ENCODE data around the gene SPINK5. TPM values are rescaled to one million over a fixed set of nuclear protein-coding genes. Genes with fewer than 3 reads are reported as not detected.

Gene SPINK5
- total RNA-seq, 6 experiments from 2014 or later, result 0.10 to 0.26 TPM; not detected in 4

GRCh38 chr5:148135091-148136048 is 71.6 kb downstream of the SPINK5 start:
- WGBS (ENCODE audit: insufficient coverage, low coverage, low lambda C conversion rate, missing lambda C conversion rate), result 76% methylated on average over 5 of the region's 5 CpGs

GRCh38 chr5:148140846-148141245 is 77.1 kb downstream of the SPINK5 start:
- Histone ChIP-seq H3K36me3 (no peaks in the 10 kb centered on the region), H3K4me3 (no peak overlapping the region), H3K9me3 (no peaks in the 10 kb centered on the region), H3K27me3 (no peaks in the 10 kb centered on the region), H3K27ac (no peak overlapping the region), H3K4me1 (peaks cover 0 to 3% (median 0%) of the 10 kb centered on the region in 4 donors)
- no peak for TF ChIP-seq CTCF (IDR thresholded peaks at IDR 0.05)
- no peak for TF ChIP-seq POLR2A (IDR thresholded peaks at IDR 0.05)
- intact Hi-C loops (cut with DNase I), result no loop called here
- DNase-seq (no peak), ATAC-seq (no peak)
- 71% methylated on average over 3 of the region's 3 CpGs for WGBS (ENCODE audit: insufficient coverage, low coverage, low lambda C conversion rate, missing lambda C conversion rate)

More at GRCh38 chr5:148135091-148136048, 71.6 kb downstream of the SPINK5 start:
- intact Hi-C loops (cut with DNase I), result no loop called here
- DNase-seq (no peak), ATAC-seq (no peak)
- Histone ChIP-seq H3K27ac (no peak overlapping the region), H3K9me3 (no peaks in the 10 kb centered on the region), H3K36me3 (no peaks in the 10 kb centered on the region), H3K4me1 (no peaks in the 10 kb centered on the region), H3K27me3 (no peaks in the 10 kb centered on the region), H3K4me3 (no peak overlapping the region)
- TF ChIP-seq POLR2A (IDR thresholded peaks at IDR 0.05), result no peak
- TF ChIP-seq CTCF (IDR thresholded peaks at IDR 0.05), result no peak

DNA sequence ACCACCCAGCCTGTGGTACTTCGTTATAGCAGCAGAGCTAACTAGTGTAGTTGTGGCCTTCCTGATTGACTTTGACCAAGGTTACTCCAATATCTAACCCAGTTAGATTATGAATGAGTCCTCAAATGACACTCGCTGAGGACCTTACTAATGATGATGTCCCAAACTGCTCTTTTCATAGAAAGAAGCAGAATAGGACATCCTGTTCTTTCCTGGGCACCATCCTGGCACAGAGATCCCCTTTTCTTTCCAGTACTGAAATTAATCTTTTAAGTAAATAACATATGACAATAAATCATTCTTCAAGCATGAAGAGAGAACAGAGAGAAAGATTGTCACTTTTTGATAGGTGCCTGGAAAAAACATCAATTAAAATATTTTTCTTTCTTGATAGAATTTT is 77.9 kb downstream of the SPINK5 start:
- Histone ChIP-seq H3K4me3 (no peak overlapping the region), H3K9me3 (no peaks in the 10 kb centered on the region), H3K27ac (no peak overlapping the region), H3K36me3 (no peaks in the 10 kb centered on the region), H3K4me1 (peaks cover 0 to 11% (median 2%) of the 10 kb centered on the region in 4 donors), H3K27me3 (no peaks in the 10 kb centered on the region)
- DNase-seq (no peak), ATAC-seq (no peak)
- WGBS (ENCODE audit: insufficient coverage, low coverage, low lambda C conversion rate, missing lambda C conversion rate), result 67% methylated on average over 2 of the region's 2 CpGs
- TF ChIP-seq POLR2A (IDR thresholded peaks at IDR 0.05), result no peak
- no peak for TF ChIP-seq CTCF (IDR thresholded peaks at IDR 0.05)
- intact Hi-C loops (cut with DNase I), result no loop called here

DNA sequence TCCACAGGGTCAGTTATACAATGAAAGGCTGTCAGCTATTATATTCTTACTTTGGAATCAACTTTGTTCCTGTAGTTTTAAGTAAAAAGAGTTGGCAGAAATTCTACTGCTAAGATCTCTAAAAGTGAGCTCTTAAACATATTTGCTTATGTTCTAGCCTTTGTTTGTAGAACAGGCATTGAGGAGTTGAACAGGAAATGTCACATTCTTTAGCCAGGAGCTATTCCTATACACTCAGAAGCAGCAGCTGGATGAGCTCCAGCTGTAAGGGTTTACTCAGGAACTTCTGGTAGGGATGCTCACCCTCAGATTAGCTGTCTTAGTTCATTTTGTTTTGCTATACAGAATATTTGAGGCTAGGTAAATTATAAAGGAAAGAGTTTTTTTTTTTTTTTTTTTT is 82.1 kb downstream of the SPINK5 start:
- ATAC-seq, result peak; percentile 15 to 47 (median 35)
- H3K36me3 ChIP-seq, result no peaks in the 10 kb centered on the region
- TF ChIP-seq CTCF (IDR thresholded peaks at IDR 0.05) (no peak), POLR2A (IDR thresholded peaks at IDR 0.05) (no peak)
- H3K4me1 ChIP-seq, result peaks cover 0 to 17% (median 6%) of the 10 kb centered on the region in 4 donors
- no peak overlapping the region for H3K4me3 ChIP-seq
- intact Hi-C loops (cut with DNase I), result no loop called here
- no peak for DNase-seq
- H3K27ac ChIP-seq, result no peak overlapping the region
- no peaks in the 10 kb centered on the region for H3K9me3 ChIP-seq
- H3K27me3 ChIP-seq, result no peaks in the 10 kb centered on the region
